Measurements from ENCODE around the gene GSTM2. TPM values are rescaled to one million over a fixed set of nuclear protein-coding genes. Genes with fewer than 3 reads are reported as not detected.

Gene GSTM2
- total and polyA plus RNA-seq, 12 donors = 17.2 to 495 (median 63.4) TPM

- H3K4me3 ChIP-seq = no peak overlapping the region
- no peak for TF ChIP-seq POLR2A (IDR thresholded peaks at IDR 0.05)
- TF ChIP-seq, protein P1, sequence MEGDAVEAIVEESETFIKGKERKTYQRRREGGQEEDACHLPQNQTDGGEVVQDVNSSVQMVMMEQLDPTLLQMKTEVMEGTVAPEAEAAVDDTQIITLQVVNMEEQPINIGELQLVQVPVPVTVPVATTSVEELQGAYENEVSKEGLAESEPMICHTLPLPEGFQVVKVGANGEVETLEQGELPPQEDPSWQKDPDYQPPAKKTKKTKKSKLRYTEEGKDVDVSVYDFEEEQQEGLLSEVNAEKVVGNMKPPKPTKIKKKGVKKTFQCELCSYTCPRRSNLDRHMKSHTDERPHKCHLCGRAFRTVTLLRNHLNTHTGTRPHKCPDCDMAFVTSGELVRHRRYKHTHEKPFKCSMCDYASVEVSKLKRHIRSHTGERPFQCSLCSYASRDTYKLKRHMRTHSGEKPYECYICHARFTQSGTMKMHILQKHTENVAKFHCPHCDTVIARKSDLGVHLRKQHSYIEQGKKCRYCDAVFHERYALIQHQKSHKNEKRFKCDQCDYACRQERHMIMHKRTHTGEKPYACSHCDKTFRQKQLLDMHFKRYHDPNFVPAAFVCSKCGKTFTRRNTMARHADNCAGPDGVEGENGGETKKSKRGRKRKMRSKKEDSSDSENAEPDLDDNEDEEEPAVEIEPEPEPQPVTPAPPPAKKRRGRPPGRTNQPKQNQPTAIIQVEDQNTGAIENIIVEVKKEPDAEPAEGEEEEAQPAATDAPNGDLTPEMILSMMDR (IDR thresholded peaks at IDR 0.05) = no peak
- peak in 1 of 7 donors; percentile 20 for DNase-seq
- intact Hi-C loops (cut with DNase I) = loop anchor here (5.0 kb wide), 2 partner anchors 78 to 83 kb away; partner anchors contain the start of gene GNAI3 (in 1 of the 2)
- H3K4me1 ChIP-seq (replicated peaks in 1 of 2) = peaks cover 12 to 42% of the 10 kb centered on the region in 2 donors
- WGBS, 4 donors = 82 to 86% (median 83%) methylated on average over 9 to 16 of the region's 16 CpGs
- H3K27me3 ChIP-seq = no peaks in the 10 kb centered on the region
- peak overlapping the region in 2 of 5 donors; percentile 41 to 59 for H3K27ac ChIP-seq
- no peaks in the 10 kb centered on the region for H3K9me3 ChIP-seq (replicated peaks in 1 of 3)
- H3K36me3 ChIP-seq (replicated peaks in 1 of 2) = peaks cover 0 to 43% of the 10 kb centered on the region in 2 donors
Measured at GRCh38 chr1:109625176-109625575, 42.7 kb upstream of the GSTM2 start.

GRCh38 chr1:109625601-109626560, 42.0 kb upstream of the GSTM2 start:
- no peak for TF ChIP-seq POLR2A (IDR thresholded peaks at IDR 0.05)
- TF ChIP-seq, protein P1 (IDR thresholded peaks at IDR 0.05) = no peak
- peak in 3 of 7 donors; percentile 8 to 62 (median 21) for DNase-seq
- H3K27me3 ChIP-seq = no peaks in the 10 kb centered on the region
- intact Hi-C loops (cut with DNase I) = loop anchor here (5.0 kb wide), 2 partner anchors 79 to 84 kb away; partner anchors contain the start of gene GNAI3 (in 1 of the 2)
- H3K27ac ChIP-seq = peak overlapping the region in 2 of 5 donors; percentile 41 to 59
- no peak overlapping the region for H3K4me3 ChIP-seq
- 76 to 81% (median 79%) methylated on average over 26 to 32 of the region's 32 CpGs for WGBS, 4 donors
- peaks cover 0 to 47% of the 10 kb centered on the region in 2 donors for H3K36me3 ChIP-seq (replicated peaks in 1 of 2)
- no peaks in the 10 kb centered on the region for H3K9me3 ChIP-seq (replicated peaks in 1 of 3)
- peaks cover 12 to 42% of the 10 kb centered on the region in 2 donors for H3K4me1 ChIP-seq (replicated peaks in 1 of 2)

- Histone ChIP-seq H3K36me3 (replicated peaks in 1 of 2) (peaks cover 0 to 53% of the 10 kb centered on the region in 2 donors), H3K27ac (no peak overlapping the region), H3K4me3 (no peak overlapping the region), H3K4me1 (replicated peaks in 1 of 2) (peaks cover 3 to 32% of the 10 kb centered on the region in 2 donors), H3K9me3 (replicated peaks in 1 of 3) (no peaks in the 10 kb centered on the region), H3K27me3 (no peaks in the 10 kb centered on the region)
- DNase-seq = no peak
- intact Hi-C loops (cut with DNase I) = loop anchor here (5.0 kb wide), 2 partner anchors 80 to 85 kb away; partner anchors contain the start of gene GNAI3 (in 1 of the 2)
- WGBS, 4 donors = 89 to 96% (median 93%) methylated on average over 7 to 21 of the region's 21 CpGs
- no peak for TF ChIP-seq POLR2A (IDR thresholded peaks at IDR 0.05)
- TF ChIP-seq, protein P1 (IDR thresholded peaks at IDR 0.05) = no peak
Measured at GRCh38 chr1:109626682-109627408, 41.0 kb upstream of the GSTM2 start.

Data from adrenal gland (tissue), 12 donors.